GM21526 (cell line): ENCODE measurements around the gene SF3B3.

Experiments used
- ATAC-seq: cut with Tn5 transposase; IDR thresholded peaks from one replicate; pipeline ENCODE4 v1.9.1; 2021; ENCODE audit warnings: moderate library complexity; ENCODE audit not compliant: unreplicated experiment, low FRiP score

The SF3B3 gene

GRCh38 chr16:70561623-70562022 lies 38.0 kb downstream of the SF3B3 start:
- no peak for ATAC-seq

- no peak for ATAC-seq
These were observed 40.0 kb downstream of the SF3B3 start for GRCh38 chr16:70563636-70564035.

GRCh38 chr16:70565053-70565452 lies 41.4 kb downstream of the SF3B3 start:
- ATAC-seq: no peak

GRCh38 chr16:70568601-70569237 lies 45.1 kb downstream of the SF3B3 start:
- ATAC-seq: no peak

- ATAC-seq: no peak
These were observed 46.1 kb downstream of the SF3B3 start for GRCh38 chr16:70569752-70570151.

GRCh38 chr16:70570967-70571570 lies 47.5 kb downstream of the SF3B3 start:
- ATAC-seq: no peak

- no peak for ATAC-seq
These were observed 48.0 kb downstream of the SF3B3 start for GRCh38 chr16:70571623-70572022.

- ATAC-seq: no peak
These were observed 48.7 kb downstream of the SF3B3 start for GRCh38 chr16:70572050-70572925.

- ATAC-seq: no peak
These were observed 49.3 kb downstream of the SF3B3 start for GRCh38 chr16:70572926-70573270.

- no peak for ATAC-seq
These were observed 50.0 kb downstream of the SF3B3 start for GRCh38 chr16:70573451-70574121.

- ATAC-seq: no peak
These were observed 51.1 kb downstream of the SF3B3 start for GRCh38 chr16:70574595-70575271.

GRCh38 chr16:70575376-70575775 lies 51.8 kb downstream of the SF3B3 start:
- ATAC-seq: no peak

GRCh38 chr16:70576431-70577255 lies 53.0 kb downstream of the SF3B3 start:
- peak; percentile 48 for ATAC-seq

- ATAC-seq: no peak
These were observed 53.7 kb downstream of the SF3B3 start for GRCh38 chr16:70577256-70577698.

GRCh38 chr16:70578035-70578434 lies 54.4 kb downstream of the SF3B3 start:
- ATAC-seq: no peak

GRCh38 chr16:70579248-70579647 lies 55.6 kb downstream of the SF3B3 start:
- no peak for ATAC-seq

GRCh38 chr16:70579648-70580630 lies 56.3 kb downstream of the SF3B3 start:
- ATAC-seq: no peak

- no peak for ATAC-seq
These were observed 58.8 kb downstream of the SF3B3 start for GRCh38 chr16:70582280-70582978.
